ENCODE results near the gene BTBD7.
A peak's percentile ranks its signal among the peaks of the same experiment; 100 is the strongest.

Gene BTBD7

DNA sequence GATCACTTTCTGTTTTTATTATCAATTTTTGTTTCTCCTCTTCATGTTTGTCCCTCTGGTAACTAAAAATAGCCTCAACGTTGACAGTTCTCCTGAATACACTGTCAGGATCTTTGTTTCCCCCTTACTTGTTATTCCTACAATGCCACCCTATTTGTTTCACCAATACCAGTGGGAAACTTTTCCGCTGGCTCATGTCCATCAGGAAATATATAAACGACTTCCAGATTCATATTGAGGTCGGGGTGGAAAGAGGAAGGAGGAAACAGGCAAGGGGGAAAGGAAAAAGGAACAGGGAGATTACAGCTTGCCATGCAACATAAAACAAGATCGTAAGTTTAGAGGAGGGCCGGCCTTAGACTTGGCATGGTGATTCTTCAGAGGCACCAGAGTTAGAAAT is 61.7 kb downstream of the BTBD7 start:
- DNase-seq (ENCODE audit: low read depth) = no peak
- no peak overlapping the region for H3K4me3 ChIP-seq (ENCODE audit: low read length)
- TF ChIP-seq, protein P1, sequence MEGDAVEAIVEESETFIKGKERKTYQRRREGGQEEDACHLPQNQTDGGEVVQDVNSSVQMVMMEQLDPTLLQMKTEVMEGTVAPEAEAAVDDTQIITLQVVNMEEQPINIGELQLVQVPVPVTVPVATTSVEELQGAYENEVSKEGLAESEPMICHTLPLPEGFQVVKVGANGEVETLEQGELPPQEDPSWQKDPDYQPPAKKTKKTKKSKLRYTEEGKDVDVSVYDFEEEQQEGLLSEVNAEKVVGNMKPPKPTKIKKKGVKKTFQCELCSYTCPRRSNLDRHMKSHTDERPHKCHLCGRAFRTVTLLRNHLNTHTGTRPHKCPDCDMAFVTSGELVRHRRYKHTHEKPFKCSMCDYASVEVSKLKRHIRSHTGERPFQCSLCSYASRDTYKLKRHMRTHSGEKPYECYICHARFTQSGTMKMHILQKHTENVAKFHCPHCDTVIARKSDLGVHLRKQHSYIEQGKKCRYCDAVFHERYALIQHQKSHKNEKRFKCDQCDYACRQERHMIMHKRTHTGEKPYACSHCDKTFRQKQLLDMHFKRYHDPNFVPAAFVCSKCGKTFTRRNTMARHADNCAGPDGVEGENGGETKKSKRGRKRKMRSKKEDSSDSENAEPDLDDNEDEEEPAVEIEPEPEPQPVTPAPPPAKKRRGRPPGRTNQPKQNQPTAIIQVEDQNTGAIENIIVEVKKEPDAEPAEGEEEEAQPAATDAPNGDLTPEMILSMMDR (conservative IDR thresholded peaks at IDR 0.05; ENCODE audit: low read length) = no peak

DNA sequence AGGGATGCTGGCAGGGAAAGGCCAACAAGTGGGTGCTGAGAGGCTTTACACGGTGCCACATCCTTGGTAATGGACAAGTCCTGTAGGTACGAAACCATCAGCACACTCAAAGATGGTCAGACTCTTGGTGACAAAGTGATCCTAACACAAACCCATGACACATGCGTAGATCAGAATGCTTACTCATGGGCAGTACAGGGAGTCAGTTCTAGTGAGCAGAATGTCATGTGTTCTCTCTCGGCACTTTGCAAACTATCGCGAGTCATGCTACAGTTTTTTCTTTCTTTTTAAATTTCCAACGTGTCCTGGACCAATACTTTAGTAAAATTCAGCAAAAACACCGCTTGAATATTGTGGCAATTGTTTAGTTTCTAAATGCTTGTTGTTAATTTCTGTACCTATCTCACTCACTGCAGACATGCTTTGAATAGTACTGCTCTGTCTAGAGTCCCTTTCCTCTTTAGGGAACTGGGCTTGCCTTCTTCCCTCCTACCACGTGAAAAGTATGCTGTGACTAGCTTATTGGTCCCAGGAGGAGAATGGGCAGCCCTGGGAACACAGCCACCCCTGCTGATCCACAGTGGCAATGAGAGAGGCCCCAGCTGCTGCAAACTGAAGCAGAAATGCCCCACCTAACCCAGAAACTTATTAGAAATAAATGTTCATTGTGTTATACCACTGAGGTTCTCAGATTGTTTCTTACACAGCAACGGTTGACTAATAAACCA is 63.3 kb downstream of the BTBD7 start:
- TF ChIP-seq, protein P1 (conservative IDR thresholded peaks at IDR 0.05; ENCODE audit: low read length) = no peak
- peak; percentile 57 for DNase-seq (ENCODE audit: low read depth)
- no peak overlapping the region for H3K4me3 ChIP-seq (ENCODE audit: low read length)

DNA sequence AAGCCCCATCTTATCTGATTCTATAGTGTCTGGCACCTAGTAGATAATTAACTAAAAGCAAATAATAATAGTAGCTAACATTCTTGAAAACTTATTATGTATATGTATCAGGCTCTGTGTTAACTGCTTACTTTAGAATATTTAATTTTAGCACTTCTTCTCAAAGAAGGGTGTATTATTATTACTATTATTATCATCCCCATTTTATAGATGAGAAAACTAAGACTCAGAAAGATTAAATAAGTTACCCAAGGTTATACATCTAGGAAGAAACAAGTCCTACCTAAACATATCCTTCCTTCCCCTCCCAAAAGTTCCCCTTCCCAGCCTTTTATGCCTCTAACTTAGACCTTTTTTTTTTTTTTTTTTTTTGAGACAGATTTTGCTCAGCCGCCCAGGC is 64.4 kb downstream of the BTBD7 start:
- H3K4me3 ChIP-seq (ENCODE audit: low read length) = no peak overlapping the region
- no peak for DNase-seq (ENCODE audit: low read depth)
- TF ChIP-seq, protein P1 (conservative IDR thresholded peaks at IDR 0.05; ENCODE audit: low read length) = no peak

DNA sequence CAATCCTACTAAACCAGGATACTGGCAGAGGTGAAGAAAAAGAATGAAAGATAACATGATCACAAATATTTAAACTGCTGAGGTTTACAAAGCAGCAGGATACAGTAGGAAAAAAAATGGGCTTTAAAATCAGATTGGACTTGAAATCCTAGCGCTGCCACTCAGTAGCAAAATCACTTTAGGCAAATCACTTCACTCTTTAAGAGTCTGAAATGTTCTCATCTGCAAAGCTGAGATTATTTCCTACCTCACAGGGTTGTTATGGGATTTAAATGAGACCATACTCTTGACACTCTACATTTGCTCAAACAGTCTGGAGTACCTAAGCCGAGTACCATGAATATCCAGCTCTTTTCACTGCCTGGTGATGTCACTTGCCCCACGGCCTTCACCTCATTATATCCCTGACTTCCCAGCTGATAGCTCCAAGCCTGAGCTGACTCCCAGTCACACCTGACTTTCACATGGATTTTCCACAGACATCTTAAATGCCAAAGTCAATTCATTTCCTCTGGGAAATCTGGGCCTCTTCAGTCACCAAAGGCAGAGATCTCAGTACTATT is 65.6 kb downstream of the BTBD7 start:
- H3K4me3 ChIP-seq (ENCODE audit: low read length) = no peak overlapping the region
- TF ChIP-seq, protein P1 (conservative IDR thresholded peaks at IDR 0.05; ENCODE audit: low read length) = no peak
- no peak for DNase-seq (ENCODE audit: low read depth)

DNA sequence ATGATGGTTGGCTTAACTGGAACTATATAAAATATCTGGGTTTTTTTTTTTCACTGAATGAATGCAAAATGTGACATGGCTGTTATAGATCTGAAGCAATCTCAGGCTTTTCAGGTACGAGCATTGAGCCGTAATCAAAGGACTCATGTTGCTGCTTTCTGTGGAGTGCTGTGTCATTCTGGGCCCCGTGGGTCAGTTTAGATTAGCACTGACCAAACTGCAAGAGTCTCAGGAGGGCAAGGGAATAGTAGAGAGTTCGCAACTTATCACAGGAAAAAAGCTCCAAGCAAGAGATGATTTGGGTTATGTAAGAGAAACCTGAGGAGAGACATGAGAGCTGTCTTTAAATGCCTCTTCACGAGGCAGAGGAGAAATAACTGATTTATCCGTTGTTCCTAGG is 66.7 kb downstream of the BTBD7 start:
- TF ChIP-seq, protein P1 (conservative IDR thresholded peaks at IDR 0.05; ENCODE audit: low read length) = no peak
- DNase-seq (ENCODE audit: low read depth) = no peak
- H3K4me3 ChIP-seq (ENCODE audit: low read length) = no peak overlapping the region

DNA sequence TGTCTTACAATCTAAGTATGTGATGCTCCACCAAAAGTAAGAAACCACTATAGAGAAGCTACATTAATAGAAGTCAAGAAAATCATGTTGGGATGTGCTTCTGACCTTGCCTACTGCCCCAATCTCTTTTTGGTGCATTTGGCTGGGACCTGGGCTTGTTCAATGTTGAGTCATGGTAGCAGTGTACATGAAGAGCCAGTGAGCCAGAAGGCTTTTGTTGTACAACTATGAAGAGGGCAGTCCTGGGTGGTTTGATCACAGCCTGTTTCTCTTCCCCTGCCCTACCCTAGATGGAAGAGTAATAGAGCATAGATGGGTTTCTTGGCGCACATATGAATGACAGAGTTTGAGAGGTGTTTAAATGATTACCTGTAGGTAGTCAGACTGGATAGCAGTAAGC is 69.4 kb downstream of the BTBD7 start:
- DNase-seq (ENCODE audit: low read depth) = no peak
- TF ChIP-seq, protein P1 (conservative IDR thresholded peaks at IDR 0.05; ENCODE audit: low read length) = no peak
- H3K4me3 ChIP-seq (ENCODE audit: low read length) = no peak overlapping the region

DNA sequence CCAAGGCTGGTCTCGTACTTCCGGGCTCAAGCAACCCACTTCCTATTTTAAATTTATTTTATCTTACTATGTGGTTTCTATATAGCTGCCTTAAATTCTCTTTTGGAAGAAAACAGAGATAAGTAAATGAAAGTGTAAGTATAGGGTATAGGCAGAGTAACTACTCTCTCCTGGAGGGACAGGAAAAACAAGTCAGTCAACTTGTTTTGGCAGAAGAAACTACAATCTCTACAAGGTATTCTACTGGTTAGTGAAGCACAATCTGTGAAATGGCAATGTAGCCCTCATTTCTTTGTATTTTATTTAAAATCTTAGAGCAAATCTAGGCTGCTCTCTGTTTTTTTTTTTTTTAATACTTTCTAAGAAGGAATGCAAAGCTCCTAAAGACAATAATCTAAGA is 70.4 kb downstream of the BTBD7 start:
- DNase-seq (ENCODE audit: low read depth) = no peak
- H3K4me3 ChIP-seq (ENCODE audit: low read length) = no peak overlapping the region
- TF ChIP-seq, protein P1 (conservative IDR thresholded peaks at IDR 0.05; ENCODE audit: low read length) = no peak
